Liver (tissue), 9 donors: ENCODE results near the gene EPB41L1. TPM values are rescaled to one million over a fixed set of nuclear protein-coding genes. Genes with fewer than 3 reads are reported as not detected.

Experiments used
- DNase-seq: peaks from one replicate; pipeline ENCODE4 v3.0.0-alpha.2; 2017; ENCODE audit warnings: low spot score
- H3K27ac ChIP-seq, 2 donors: one replicate each; pipeline ENCODE4 v1.7.0; 2013; ENCODE audit warnings: inconsistent platforms in 2 of 2, low read length in 2 of 2, control low read depth in 1 of 2, low read depth in 1 of 2, mild to moderate bottlenecking in 1 of 2
- H3K27me3 ChIP-seq, 4 donors: one replicate each; pipeline versions ENCODE4 v1.6.1 to v1.7.0; 2013; ENCODE audit warnings: low read length in 3 of 4, inconsistent platforms in 1 of 4, mild to moderate bottlenecking in 1 of 4, moderate library complexity in 1 of 4; ENCODE audit not compliant: control insufficient read depth in 4 of 4, insufficient read depth in 4 of 4
- H3K36me3 ChIP-seq, 4 donors: one replicate each; pipeline versions ENCODE4 v1.6.1 to v1.7.0; 2013; ENCODE audit warnings: low read length in 3 of 4, mild to moderate bottlenecking in 3 of 4, low read depth in 1 of 4, moderate library complexity in 1 of 4; ENCODE audit not compliant: control insufficient read depth in 4 of 4, insufficient read depth in 3 of 4
- H3K4me1 ChIP-seq, 4 donors: one replicate each; pipeline versions ENCODE4 v1.6.1 to v1.7.0; 2013; ENCODE audit warnings: low read length in 3 of 4, mild to moderate bottlenecking in 3 of 4, moderate library complexity in 1 of 4; ENCODE audit not compliant: control insufficient read depth in 4 of 4, insufficient read depth in 4 of 4
- H3K4me3 ChIP-seq, 3 donors: one replicate each; pipeline versions ENCODE4 v1.6.1 to v1.7.0; 2013; ENCODE audit warnings: low read length in 3 of 3, control low read depth in 1 of 3, low read depth in 1 of 3, mild to moderate bottlenecking in 1 of 3
- H3K9ac ChIP-seq, 2 donors: one replicate each; pipeline ENCODE4 v1.7.0; 2013; ENCODE audit warnings: low read length in 2 of 2, mild to moderate bottlenecking in 2 of 2, moderate library complexity in 2 of 2, control low read depth in 1 of 2, low read depth in 1 of 2
- H3K9me3 ChIP-seq, 4 donors: one replicate each; pipeline versions ENCODE4 v1.6.1 to v1.7.0; 2013; ENCODE audit warnings: low read length in 3 of 4; ENCODE audit not compliant: control insufficient read depth in 4 of 4
- EGR1 ChIP-seq, 2 donors: IDR thresholded peaks; 2 replicates each; pipeline ENCODE4 v1.6.1; 2016 to 2018; ENCODE audit warnings: antibody characterized with exemption in 2 of 2, low read depth in 2 of 2
- FOXA1 ChIP-seq: IDR thresholded peaks from 2 replicates; pipeline ENCODE4 v1.6.1; 2016; ENCODE audit warnings: antibody characterized with exemption
- HNF4A ChIP-seq, 2 donors: conservative IDR thresholded peaks; 2 replicates each; pipeline ENCODE4 v1.6.1; 2016; ENCODE audit warnings: antibody characterized with exemption in 2 of 2, mild to moderate bottlenecking in 2 of 2
- HNF4G ChIP-seq: IDR thresholded peaks from 2 replicates; pipeline ENCODE4 v1.6.1; 2016; ENCODE audit warnings: antibody characterized with exemption
- JUND ChIP-seq, 2 donors: IDR thresholded peaks; 2 replicates each; pipeline ENCODE4 v1.6.1; 2016; ENCODE audit warnings: antibody characterized with exemption in 2 of 2
- NR2F2 ChIP-seq: IDR thresholded peaks from 2 replicates; pipeline ENCODE4 v1.6.1; 2016; ENCODE audit warnings: antibody characterized with exemption
- RAD21 ChIP-seq, 2 donors: IDR thresholded peaks; 2 replicates each; pipeline ENCODE4 v1.6.1; 2016; ENCODE audit warnings: antibody characterized with exemption in 2 of 2, mild to moderate bottlenecking in 2 of 2
- RXRA ChIP-seq, 2 donors: IDR thresholded peaks; 2 replicates each; pipeline ENCODE4 v1.6.1; 2017 to 2018; ENCODE audit warnings: antibody characterized with exemption in 2 of 2, mild to moderate bottlenecking in 1 of 2
- TAF1 ChIP-seq: conservative IDR thresholded peaks from 2 replicates; pipeline ENCODE4 v1.6.1; 2016; ENCODE audit warnings: antibody characterized with exemption, mild to moderate bottlenecking
- YY1 ChIP-seq: IDR thresholded peaks from 2 replicates; pipeline ENCODE4 v1.6.1; 2016; ENCODE audit warnings: antibody characterized with exemption, mild to moderate bottlenecking
- WGBS: extraction: QIAGEN DNeasy Blood & Tissue Kit; methylation state at CpG from one replicate; pipeline ENCODE4 v1.1.7; 2013; 5-methylcytosine and 5-hydroxymethylcytosine counted together
- polyA plus RNA-seq, 2 donors: library from polyadenylated mRNA; stranded (reverse) in 1 of 2; unstranded in 1 of 2; fragments of 200-250 nt in 1 of 2; fragments of >200 nt in 1 of 2; fragmentation: Nextera tagmentation in 1 of 2; extraction: Ambion mirVana in 1 of 2; gene quantifications; one replicate each; pipeline versions ENCODE4 v1.2.1 to v1.2.3, GENCODE V29; 2013 to 2015
- total RNA-seq, 2 donors: library from RNA; depleted of rRNA; stranded (reverse); fragments of >200 nt; gene quantifications; one replicate each; pipeline ENCODE4 v1.2.3, GENCODE V29; 2014
- TF ChIP-seq, protein P1 (sequence below): IDR thresholded peaks from 2 replicates; pipeline ENCODE4 v1.6.1; 2016; ENCODE audit warnings: antibody characterized with exemption
- TF ChIP-seq, protein P2 (sequence below): IDR thresholded peaks from 2 replicates; pipeline ENCODE4 v1.6.1; 2016; ENCODE audit warnings: antibody characterized with exemption
- TF ChIP-seq, protein P3 (sequence below): fragments of 150-350 bp; IDR thresholded peaks from 2 replicates; pipeline ENCODE4 v1.5.1; 2017; ENCODE audit warnings: improper control_type of control experiment, low read depth, low read length; ENCODE audit not compliant: missing input control
- TF ChIP-seq, protein P4 (sequence below): IDR thresholded peaks from 2 replicates; pipeline ENCODE4 v1.6.1; 2016; ENCODE audit warnings: antibody characterized with exemption
- TF ChIP-seq, protein P5 (sequence below): IDR thresholded peaks from 2 replicates; pipeline ENCODE4 v1.6.1; 2016; ENCODE audit warnings: antibody characterized with exemption, mild to moderate bottlenecking
- donor health status: healthy.
- donor health status: healthy.
- donor health status: healthy.
- donor health status: healthy.
- donor health status: healthy.

EPB41L1 gene
- total and polyA plus RNA-seq, 4 donors: 2.4 to 11.9 (median 4.3) TPM

DNA sequence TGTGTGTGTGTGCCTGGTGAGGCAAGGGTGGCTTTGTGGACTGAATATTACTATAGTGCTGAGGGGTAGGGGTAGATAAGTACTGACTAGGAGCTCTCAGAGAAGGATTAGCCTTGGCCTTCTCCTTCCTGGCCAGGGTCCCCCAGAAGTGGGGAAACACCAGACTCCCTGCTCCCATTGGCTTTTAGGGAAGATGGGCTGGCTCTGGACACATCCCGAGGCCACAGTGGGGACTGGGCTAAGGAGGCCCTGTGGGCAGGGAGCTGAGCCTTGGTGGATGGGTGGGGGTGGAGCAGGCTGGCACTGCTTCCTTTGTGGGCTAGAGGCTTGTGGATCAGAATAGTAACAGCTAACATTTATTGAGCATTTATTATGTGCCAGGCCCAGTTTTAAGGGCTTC lies 3.1 kb downstream of the EPB41L1 start:
- no peak for DNase-seq
- WGBS: 87% methylated on average over 1 of the region's 1 CpG
- no peak overlapping the region for H3K9ac ChIP-seq
- H3K27me3 ChIP-seq: no peaks in the 10 kb centered on the region
- H3K4me3 ChIP-seq: no peak overlapping the region
- H3K9me3 ChIP-seq: no peaks in the 10 kb centered on the region
- H3K4me1 ChIP-seq: peaks cover 4 to 12% (median 8%) of the 10 kb centered on the region in 4 donors
- TF ChIP-seq RXRA (IDR thresholded peaks at IDR 0.05): no peak
- TF ChIP-seq EGR1 (IDR thresholded peaks at IDR 0.05; ENCODE audit: low read depth in 2 of 2): no peak
- no peak overlapping the region for H3K27ac ChIP-seq
- H3K36me3 ChIP-seq: no peaks in the 10 kb centered on the region

DNA sequence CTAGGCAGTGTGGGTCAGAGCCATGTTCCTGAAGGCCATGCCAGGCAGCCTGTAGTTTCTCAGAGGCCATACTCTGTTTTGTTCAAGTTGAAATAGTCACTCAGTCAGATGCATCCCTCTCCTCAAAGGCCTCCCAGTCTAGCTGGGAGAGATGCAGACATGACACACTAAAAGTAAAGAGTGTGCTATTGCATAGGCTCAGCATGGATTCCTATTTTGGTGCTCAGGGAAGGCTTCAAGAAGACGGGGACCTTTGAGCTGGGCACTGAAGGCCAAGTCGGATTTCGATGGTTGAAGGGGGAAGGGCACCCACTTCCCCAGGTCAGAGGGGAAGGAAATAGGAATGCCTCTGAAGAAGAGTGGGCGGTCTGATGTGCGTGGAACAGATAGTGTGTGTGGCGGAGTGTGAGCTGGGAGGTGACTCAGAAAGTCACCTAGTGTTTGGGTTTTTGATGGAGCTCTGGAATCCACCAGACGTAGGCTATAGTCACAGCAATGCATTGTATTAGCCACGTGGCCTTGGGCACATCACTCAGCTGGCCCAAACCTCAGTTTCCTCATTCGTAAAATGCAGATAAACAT lies 3.7 kb downstream of the EPB41L1 start:
- no peak overlapping the region for H3K27ac ChIP-seq
- DNase-seq: no peak
- no peaks in the 10 kb centered on the region for H3K27me3 ChIP-seq
- WGBS: 80% methylated on average over 9 of the region's 9 CpGs
- no peak overlapping the region for H3K9ac ChIP-seq
- no peak overlapping the region for H3K4me3 ChIP-seq
- no peaks in the 10 kb centered on the region for H3K36me3 ChIP-seq
- TF ChIP-seq FOXA1: no peak
- TF ChIP-seq, protein P1, sequence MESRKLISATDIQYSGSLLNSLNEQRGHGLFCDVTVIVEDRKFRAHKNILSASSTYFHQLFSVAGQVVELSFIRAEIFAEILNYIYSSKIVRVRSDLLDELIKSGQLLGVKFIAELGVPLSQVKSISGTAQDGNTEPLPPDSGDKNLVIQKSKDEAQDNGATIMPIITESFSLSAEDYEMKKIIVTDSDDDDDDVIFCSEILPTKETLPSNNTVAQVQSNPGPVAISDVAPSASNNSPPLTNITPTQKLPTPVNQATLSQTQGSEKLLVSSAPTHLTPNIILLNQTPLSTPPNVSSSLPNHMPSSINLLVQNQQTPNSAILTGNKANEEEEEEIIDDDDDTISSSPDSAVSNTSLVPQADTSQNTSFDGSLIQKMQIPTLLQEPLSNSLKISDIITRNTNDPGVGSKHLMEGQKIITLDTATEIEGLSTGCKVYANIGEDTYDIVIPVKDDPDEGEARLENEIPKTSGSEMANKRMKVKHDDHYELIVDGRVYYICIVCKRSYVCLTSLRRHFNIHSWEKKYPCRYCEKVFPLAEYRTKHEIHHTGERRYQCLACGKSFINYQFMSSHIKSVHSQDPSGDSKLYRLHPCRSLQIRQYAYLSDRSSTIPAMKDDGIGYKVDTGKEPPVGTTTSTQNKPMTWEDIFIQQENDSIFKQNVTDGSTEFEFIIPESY: no peak
- no peak for TF ChIP-seq RXRA (IDR thresholded peaks at IDR 0.05)
- TF ChIP-seq YY1: no peak
- no peak for TF ChIP-seq NR2F2
- no peaks in the 10 kb centered on the region for H3K9me3 ChIP-seq
- peaks cover 4 to 12% (median 8%) of the 10 kb centered on the region in 4 donors for H3K4me1 ChIP-seq

DNA sequence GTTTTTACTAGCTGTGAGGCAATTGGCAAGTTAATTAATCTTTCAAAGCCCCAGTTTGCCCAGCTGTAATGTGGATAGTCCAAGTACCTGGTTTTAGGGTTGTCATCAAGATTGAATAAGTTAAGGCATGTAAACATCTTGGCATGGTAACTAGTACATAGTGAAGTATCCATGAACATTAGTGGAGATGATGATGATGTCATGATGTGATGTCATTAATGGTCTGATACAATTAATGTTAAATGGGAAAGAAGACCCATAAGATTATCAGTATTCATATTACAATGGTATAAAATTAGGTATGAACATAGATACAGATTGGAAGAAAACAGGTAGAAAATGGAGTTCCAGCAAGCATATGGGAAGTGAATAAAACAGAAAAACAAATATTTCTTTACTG lies 5.3 kb downstream of the EPB41L1 start:
- DNase-seq: no peak
- Histone ChIP-seq H3K27me3 (no peaks in the 10 kb centered on the region), H3K36me3 (no peaks in the 10 kb centered on the region), H3K4me1 (peaks cover 0 to 3% (median 1%) of the 10 kb centered on the region in 4 donors), H3K9ac (no peak overlapping the region), H3K27ac (no peak overlapping the region), H3K9me3 (no peaks in the 10 kb centered on the region), H3K4me3 (no peak overlapping the region)
- TF ChIP-seq EGR1 (IDR thresholded peaks at IDR 0.05; ENCODE audit: low read depth in 2 of 2): no peak
- TF ChIP-seq FOXA1: no peak
- no peak for TF ChIP-seq HNF4G
- no peak for TF ChIP-seq RAD21 (IDR thresholded peaks at IDR 0.05)
- TF ChIP-seq, protein P2, sequence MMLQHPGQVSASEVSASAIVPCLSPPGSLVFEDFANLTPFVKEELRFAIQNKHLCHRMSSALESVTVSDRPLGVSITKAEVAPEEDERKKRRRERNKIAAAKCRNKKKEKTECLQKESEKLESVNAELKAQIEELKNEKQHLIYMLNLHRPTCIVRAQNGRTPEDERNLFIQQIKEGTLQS: no peak
- TF ChIP-seq, protein P3, sequence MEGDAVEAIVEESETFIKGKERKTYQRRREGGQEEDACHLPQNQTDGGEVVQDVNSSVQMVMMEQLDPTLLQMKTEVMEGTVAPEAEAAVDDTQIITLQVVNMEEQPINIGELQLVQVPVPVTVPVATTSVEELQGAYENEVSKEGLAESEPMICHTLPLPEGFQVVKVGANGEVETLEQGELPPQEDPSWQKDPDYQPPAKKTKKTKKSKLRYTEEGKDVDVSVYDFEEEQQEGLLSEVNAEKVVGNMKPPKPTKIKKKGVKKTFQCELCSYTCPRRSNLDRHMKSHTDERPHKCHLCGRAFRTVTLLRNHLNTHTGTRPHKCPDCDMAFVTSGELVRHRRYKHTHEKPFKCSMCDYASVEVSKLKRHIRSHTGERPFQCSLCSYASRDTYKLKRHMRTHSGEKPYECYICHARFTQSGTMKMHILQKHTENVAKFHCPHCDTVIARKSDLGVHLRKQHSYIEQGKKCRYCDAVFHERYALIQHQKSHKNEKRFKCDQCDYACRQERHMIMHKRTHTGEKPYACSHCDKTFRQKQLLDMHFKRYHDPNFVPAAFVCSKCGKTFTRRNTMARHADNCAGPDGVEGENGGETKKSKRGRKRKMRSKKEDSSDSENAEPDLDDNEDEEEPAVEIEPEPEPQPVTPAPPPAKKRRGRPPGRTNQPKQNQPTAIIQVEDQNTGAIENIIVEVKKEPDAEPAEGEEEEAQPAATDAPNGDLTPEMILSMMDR: no peak
- no peak for TF ChIP-seq TAF1
- TF ChIP-seq, protein P4, sequence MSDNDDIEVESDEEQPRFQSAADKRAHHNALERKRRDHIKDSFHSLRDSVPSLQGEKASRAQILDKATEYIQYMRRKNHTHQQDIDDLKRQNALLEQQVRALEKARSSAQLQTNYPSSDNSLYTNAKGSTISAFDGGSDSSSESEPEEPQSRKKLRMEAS: no peak
- TF ChIP-seq JUND (IDR thresholded peaks at IDR 0.05): no peak
- TF ChIP-seq, protein P5, sequence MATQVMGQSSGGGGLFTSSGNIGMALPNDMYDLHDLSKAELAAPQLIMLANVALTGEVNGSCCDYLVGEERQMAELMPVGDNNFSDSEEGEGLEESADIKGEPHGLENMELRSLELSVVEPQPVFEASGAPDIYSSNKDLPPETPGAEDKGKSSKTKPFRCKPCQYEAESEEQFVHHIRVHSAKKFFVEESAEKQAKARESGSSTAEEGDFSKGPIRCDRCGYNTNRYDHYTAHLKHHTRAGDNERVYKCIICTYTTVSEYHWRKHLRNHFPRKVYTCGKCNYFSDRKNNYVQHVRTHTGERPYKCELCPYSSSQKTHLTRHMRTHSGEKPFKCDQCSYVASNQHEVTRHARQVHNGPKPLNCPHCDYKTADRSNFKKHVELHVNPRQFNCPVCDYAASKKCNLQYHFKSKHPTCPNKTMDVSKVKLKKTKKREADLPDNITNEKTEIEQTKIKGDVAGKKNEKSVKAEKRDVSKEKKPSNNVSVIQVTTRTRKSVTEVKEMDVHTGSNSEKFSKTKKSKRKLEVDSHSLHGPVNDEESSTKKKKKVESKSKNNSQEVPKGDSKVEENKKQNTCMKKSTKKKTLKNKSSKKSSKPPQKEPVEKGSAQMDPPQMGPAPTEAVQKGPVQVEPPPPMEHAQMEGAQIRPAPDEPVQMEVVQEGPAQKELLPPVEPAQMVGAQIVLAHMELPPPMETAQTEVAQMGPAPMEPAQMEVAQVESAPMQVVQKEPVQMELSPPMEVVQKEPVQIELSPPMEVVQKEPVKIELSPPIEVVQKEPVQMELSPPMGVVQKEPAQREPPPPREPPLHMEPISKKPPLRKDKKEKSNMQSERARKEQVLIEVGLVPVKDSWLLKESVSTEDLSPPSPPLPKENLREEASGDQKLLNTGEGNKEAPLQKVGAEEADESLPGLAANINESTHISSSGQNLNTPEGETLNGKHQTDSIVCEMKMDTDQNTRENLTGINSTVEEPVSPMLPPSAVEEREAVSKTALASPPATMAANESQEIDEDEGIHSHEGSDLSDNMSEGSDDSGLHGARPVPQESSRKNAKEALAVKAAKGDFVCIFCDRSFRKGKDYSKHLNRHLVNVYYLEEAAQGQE: no peak
- TF ChIP-seq HNF4A (conservative IDR thresholded peaks at IDR 0.05): no peak
